ENCODE data around the gene MZF1. TPM values are rescaled to one million over a fixed set of nuclear protein-coding genes. Genes with fewer than 3 reads are reported as not detected.
A peak's percentile ranks its signal among the peaks of the same experiment; 100 is the strongest.

Gene MZF1
- total RNA-seq, 1 donor from 2014 or later: 43.3 TPM

DNA sequence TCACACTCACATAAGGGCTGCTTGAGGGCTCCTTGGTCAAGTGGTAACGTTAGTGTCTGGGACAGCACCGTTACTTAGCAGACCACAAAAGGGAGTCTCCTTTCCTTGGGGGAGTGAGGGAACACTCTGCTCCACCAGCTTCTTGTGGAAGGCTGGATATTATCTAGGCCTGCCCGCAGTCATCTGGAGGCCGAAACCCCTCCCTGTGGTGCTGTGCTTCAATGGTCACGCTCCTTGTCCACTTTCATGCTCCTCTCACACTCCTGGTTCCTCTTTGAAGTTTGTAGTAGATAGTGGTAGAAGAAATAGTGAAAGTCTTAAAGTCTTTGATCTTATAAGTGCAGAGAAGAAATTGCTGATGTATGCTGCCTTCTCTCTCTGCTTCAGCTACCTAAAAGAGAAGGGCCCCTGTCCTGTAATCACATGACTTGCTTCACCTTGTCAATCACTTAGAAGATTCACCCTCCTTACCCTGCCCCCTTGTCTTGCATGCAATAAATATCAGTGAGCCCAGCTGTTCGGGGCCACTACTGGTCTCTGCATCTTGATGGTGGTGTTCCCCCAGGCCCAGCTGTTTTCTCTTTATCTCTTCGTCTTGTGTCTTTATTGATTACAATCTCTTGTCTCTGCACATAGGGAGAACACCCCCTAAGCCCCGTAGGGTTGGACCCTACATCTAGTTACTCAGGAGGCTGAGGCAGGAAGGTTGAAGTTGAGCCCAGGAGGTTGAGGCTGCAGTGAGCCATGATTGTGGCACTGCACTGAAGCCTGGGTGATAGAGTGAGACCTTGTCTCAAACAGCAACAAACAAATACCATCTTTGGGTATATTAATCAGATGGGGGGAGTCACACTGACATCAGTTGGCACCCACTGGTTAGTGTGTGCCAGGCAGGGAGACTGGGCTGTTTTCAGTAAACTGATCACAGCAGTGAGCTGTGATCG, 11.6 kb upstream of the MZF1 start:
- no peak for TF ChIP-seq CTCF (conservative IDR thresholded peaks at IDR 0.05)
- Mint-ChIP-seq H3K4me1 (peaks cover 10% of the 10 kb centered on the region), H3K4me3 (no peak overlapping the region), H3K27me3 (ENCODE audit: low read depth) (no peaks in the 10 kb centered on the region), H3K9me3 (no peaks in the 10 kb centered on the region), H3K27ac (ENCODE audit: unreplicated experiment) (peak overlapping the region; percentile 75), H3K36me3 (ENCODE audit: low read depth) (peaks cover 11% of the 10 kb centered on the region)
- peak; percentile 0 for DNase-seq (ENCODE audit: low read depth, low spot score)

GRCh38 chr19:58582985-58583384, 9.8 kb upstream of the MZF1 start:
- H3K36me3 Mint-ChIP-seq (ENCODE audit: low read depth): peaks cover 11% of the 10 kb centered on the region
- H3K27me3 Mint-ChIP-seq (ENCODE audit: low read depth): no peaks in the 10 kb centered on the region
- H3K4me1 Mint-ChIP-seq: peaks cover 23% of the 10 kb centered on the region
- H3K27ac Mint-ChIP-seq (ENCODE audit: unreplicated experiment): no peak overlapping the region
- H3K4me3 Mint-ChIP-seq: no peak overlapping the region
- no peak for DNase-seq (ENCODE audit: low read depth, low spot score)
- TF ChIP-seq CTCF (conservative IDR thresholded peaks at IDR 0.05): no peak
- H3K9me3 Mint-ChIP-seq: no peaks in the 10 kb centered on the region

DNA sequence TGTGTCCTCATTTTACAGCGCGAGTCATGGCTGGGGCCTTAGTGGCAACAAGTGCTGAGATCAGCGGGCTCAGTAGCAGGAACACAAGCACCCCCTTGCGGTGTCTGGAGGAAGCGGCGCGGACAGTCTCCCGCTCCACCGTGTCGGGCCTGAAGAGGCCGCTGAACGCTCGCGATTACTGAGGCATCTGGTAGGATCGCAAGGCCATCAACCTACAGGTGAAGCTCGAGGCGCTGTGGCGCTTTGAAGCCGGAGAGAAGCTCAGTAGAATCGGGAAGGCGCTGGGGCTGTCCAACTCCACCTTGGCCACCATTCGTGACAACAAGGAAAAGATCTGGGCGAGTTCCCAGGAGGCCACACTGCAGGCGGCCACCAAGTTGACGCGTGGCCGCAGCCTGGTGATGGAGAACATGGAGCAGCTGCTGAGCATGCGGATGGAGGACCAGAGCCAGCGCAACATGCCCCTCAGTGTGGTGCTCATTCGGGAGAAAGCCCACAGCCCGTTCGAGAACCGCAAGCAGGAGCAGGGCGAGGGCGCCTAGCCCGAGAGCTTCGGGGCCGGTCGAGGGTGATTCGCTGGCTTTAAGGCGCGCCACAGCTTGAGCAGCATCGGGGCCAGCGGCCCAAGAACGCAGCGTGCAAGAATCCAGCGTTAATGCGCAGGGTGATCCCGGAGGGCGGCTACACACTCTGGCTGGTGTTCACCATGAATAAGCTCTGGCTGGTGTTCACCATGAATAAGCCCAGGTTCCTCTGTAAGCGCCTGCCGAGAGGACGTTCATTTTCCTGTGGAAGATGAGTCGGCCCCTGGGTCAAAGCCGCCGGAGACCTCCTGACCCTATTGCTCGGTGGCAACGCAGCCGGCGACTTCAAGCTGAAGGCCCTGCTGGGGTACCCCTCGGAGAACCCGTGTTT, 8.3 kb upstream of the MZF1 start:
- peaks cover 23% of the 10 kb centered on the region for H3K4me1 Mint-ChIP-seq
- H3K4me3 Mint-ChIP-seq: peak overlapping the region; percentile 63
- H3K27ac Mint-ChIP-seq (ENCODE audit: unreplicated experiment): no peak overlapping the region
- peak; percentile 83 for TF ChIP-seq CTCF (conservative IDR thresholded peaks at IDR 0.05)
- H3K27me3 Mint-ChIP-seq (ENCODE audit: low read depth): no peaks in the 10 kb centered on the region
- H3K36me3 Mint-ChIP-seq (ENCODE audit: low read depth): peaks cover 11% of the 10 kb centered on the region
- peak; percentile 92 for DNase-seq (ENCODE audit: low read depth, low spot score)
- H3K9me3 Mint-ChIP-seq: no peaks in the 10 kb centered on the region

- Mint-ChIP-seq H3K9me3 (no peaks in the 10 kb centered on the region), H3K4me1 (peaks cover 28% of the 10 kb centered on the region), H3K27me3 (ENCODE audit: low read depth) (no peaks in the 10 kb centered on the region), H3K36me3 (ENCODE audit: low read depth) (peaks cover 11% of the 10 kb centered on the region), H3K27ac (ENCODE audit: unreplicated experiment) (no peak overlapping the region), H3K4me3 (peak overlapping the region; percentile 77)
- no peak for TF ChIP-seq CTCF (conservative IDR thresholded peaks at IDR 0.05)
- DNase-seq (ENCODE audit: low read depth, low spot score): no peak
Measured at GRCh38 chr19:58579473-58580142, 6.5 kb upstream of the MZF1 start.
